Measurements from ENCODE around the gene OSER1. TPM values are rescaled to one million over a fixed set of nuclear protein-coding genes. Genes with fewer than 3 reads are reported as not detected.
A peak's percentile ranks its signal among the peaks of the same experiment; 100 is the strongest.
"Not testable (repeated sequence)": the region's sequence is repeated elsewhere in the genome, so short reads cannot be mapped to it uniquely, and the experiment has no call there.

The OSER1 gene
- total RNA-seq, 4 donors from 2014 or later: 16.1 to 62.2 (median 25.0) TPM

DNA sequence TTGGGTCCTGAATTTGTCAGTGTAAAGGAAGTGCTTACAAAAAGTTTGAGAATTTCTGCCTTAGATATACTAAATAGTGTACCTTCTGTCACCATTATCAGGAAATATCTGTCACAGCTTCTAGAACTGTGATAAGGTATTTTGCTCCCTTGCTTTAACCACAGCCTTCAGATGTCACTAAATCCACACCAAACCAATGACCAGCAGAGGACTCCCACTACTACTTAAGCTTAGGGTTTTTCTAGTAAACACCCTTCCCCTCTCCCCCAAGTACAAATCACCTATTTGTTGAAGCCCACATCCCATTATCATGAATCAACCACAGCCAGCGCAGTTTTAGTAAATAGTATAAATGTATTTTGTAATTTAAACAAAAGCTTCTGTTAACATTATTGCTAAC, 15.0 kb downstream of the OSER1 start:
- Histone ChIP-seq H3K4me1 (no peaks in the 10 kb centered on the region), H3K27me3 (no peaks in the 10 kb centered on the region), H3K36me3 (peaks cover 15 to 52% (median 18%) of the 10 kb centered on the region in 3 donors), H3K4me3 (no peak overlapping the region), H3K27ac (no peak overlapping the region), H3K9me3 (no peaks in the 10 kb centered on the region)
- TF ChIP-seq, protein P1, sequence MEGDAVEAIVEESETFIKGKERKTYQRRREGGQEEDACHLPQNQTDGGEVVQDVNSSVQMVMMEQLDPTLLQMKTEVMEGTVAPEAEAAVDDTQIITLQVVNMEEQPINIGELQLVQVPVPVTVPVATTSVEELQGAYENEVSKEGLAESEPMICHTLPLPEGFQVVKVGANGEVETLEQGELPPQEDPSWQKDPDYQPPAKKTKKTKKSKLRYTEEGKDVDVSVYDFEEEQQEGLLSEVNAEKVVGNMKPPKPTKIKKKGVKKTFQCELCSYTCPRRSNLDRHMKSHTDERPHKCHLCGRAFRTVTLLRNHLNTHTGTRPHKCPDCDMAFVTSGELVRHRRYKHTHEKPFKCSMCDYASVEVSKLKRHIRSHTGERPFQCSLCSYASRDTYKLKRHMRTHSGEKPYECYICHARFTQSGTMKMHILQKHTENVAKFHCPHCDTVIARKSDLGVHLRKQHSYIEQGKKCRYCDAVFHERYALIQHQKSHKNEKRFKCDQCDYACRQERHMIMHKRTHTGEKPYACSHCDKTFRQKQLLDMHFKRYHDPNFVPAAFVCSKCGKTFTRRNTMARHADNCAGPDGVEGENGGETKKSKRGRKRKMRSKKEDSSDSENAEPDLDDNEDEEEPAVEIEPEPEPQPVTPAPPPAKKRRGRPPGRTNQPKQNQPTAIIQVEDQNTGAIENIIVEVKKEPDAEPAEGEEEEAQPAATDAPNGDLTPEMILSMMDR (IDR thresholded peaks at IDR 0.05): no peak
- no peak for TF ChIP-seq POLR2A (IDR thresholded peaks at IDR 0.05)
- 84 to 92% methylated on average over 1 of the region's 1 CpG for WGBS, 2 donors
- no peak for DNase-seq
- intact Hi-C loops (cut with DNase I): no loop called here

DNA sequence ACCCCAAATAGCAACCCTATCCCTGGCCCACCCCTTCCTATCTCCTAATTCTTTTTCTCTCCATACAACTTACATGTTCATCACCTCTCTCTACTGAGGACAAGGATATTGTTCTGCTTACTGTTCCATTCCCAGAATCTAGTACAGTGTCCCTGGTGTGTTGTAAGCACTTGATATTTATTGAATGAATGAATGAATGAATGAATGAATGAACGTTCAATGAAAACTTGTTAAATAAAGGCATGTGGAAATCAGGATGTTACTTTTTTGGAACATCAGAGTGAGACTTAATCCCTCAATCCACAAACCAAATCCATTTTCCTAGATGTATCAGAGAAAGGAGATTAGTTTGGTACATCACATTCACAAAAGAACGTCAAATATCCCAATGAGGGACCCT, 16.8 kb downstream of the OSER1 start:
- no peaks in the 10 kb centered on the region for H3K27me3 ChIP-seq
- H3K9me3 ChIP-seq: no peaks in the 10 kb centered on the region
- no peak for DNase-seq
- peaks cover 12 to 34% (median 15%) of the 10 kb centered on the region in 3 donors for H3K36me3 ChIP-seq
- TF ChIP-seq, protein P1 (IDR thresholded peaks at IDR 0.05): no peak
- TF ChIP-seq POLR2A (IDR thresholded peaks at IDR 0.05): no peak
- WGBS, 2 donors: 48 to 73% methylated on average over 2 of the region's 2 CpGs
- peaks cover 0 to 9% (median 0%) of the 10 kb centered on the region in 3 donors for H3K4me1 ChIP-seq
- intact Hi-C loops (cut with DNase I): loop anchor here (5.0 kb wide), 1 partner anchor 76 kb away; no protein-coding TSS in a partner anchor
- H3K4me3 ChIP-seq: no peak overlapping the region
- H3K27ac ChIP-seq: no peak overlapping the region

DNA sequence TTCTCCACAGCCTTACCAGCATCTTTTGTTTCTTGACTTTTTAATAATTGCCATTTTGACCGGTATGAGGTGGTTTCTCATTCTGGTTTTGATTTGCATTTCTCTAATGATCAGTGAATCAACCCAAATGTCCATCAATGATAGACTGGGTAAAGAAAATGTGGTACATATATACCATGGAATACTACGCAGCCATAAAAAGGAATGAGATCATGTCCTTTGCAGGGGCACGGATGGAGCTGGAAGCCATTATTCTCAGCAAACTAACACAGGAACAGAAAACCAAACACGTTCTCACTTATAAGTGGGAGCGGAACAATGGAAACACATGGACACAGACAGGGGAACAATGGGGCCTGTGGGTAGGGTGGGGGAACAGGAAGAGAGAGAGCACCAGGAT, 18.9 kb downstream of the OSER1 start:
- Histone ChIP-seq H3K4me1 (peaks cover 12 to 31% (median 14%) of the 10 kb centered on the region in 3 donors), H3K27me3 (peaks cover 0 to 14% (median 0%) of the 10 kb centered on the region in 4 donors), H3K36me3 (peaks cover 2 to 12% (median 4%) of the 10 kb centered on the region in 3 donors)
- DNase-seq, H3K27ac ChIP-seq, H3K4me3 ChIP-seq, H3K9me3 ChIP-seq: not testable (repeated sequence)
- intact Hi-C loops (cut with DNase I): loop anchor here (5.0 kb wide), 1 partner anchor 74 kb away; no protein-coding TSS in a partner anchor
- 86% methylated on average over 5 of the region's 5 CpGs for WGBS, 2 donors

DNA sequence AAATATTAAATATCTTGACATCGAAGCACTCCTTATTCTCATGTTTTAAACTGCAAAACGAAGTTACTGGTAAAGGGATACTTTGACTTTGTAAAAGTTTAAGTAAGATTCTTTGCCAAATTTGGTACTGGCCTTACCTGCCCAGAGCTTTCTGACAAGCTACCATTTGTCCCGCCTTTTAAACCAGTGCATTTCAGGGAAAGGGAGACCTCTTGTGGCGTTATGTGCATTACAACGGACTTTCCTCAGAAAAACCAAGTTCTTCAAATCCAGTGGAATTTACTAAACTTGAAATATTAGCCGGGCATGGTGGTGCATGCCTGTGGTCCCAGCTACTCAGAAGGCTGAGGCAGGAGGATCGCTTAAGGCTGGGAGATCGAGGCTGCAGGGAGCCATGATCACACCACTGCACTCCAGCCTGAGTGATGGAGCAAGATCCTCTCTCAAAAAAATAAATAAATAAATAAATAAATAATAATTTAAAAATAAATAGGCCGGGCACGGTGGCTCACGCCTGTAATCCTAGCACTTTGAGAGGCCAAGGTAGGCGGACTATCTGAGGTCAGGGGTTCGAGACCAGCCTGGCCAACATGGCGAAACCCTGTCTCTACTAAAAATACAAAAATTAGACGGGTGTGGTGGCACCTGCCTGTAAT, 20.2 kb downstream of the OSER1 start:
- intact Hi-C loops (cut with DNase I): loop anchor here (5.0 kb wide), 1 partner anchor 73 kb away; no protein-coding TSS in a partner anchor
- not testable (repeated sequence) for H3K4me3 ChIP-seq, H3K27ac ChIP-seq, H3K9me3 ChIP-seq, DNase-seq, H3K36me3 ChIP-seq
- 20 to 24% methylated on average over 15 of the region's 15 CpGs for WGBS, 2 donors
- TF ChIP-seq, protein P1 (IDR thresholded peaks at IDR 0.05): peak; percentile 63 to 85 (median 78)
- peaks cover 0 to 22% (median 0%) of the 10 kb centered on the region in 4 donors for H3K27me3 ChIP-seq
- peaks cover 13 to 36% (median 14%) of the 10 kb centered on the region in 3 donors for H3K4me1 ChIP-seq

DNA sequence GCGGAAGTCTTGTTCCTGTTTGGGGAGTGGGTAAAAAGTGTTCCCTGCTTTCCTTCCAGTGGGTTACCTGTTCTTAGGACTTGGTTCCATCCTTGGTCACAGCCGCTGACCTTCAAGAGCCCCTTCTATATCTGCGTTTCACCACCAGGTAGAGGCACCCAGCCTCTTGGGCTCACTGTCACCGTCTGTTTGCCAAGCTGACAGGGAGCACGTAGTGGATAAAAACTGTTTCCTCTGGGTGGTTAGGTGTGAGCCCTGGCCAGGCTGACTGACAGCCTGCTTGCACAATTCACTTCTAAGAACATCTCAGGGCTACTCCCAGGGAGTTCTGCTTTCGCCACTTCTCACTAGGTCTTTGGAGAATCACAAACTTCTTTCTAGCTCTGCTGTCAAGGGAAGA, 21.8 kb downstream of the OSER1 start:
- no peaks in the 10 kb centered on the region for H3K36me3 ChIP-seq
- 55 to 58% methylated on average over 6 of the region's 6 CpGs for WGBS, 2 donors
- intact Hi-C loops (cut with DNase I): no loop called here
- peaks cover 0 to 25% (median 0%) of the 10 kb centered on the region in 4 donors for H3K27me3 ChIP-seq
- H3K4me3 ChIP-seq: no peak overlapping the region
- H3K27ac ChIP-seq: peak overlapping the region; percentile 54 to 87 (median 81)
- no peaks in the 10 kb centered on the region for H3K9me3 ChIP-seq
- no peak for DNase-seq
- peaks cover 13 to 36% (median 14%) of the 10 kb centered on the region in 3 donors for H3K4me1 ChIP-seq
- TF ChIP-seq, protein P1 (IDR thresholded peaks at IDR 0.05): no peak
- no peak for TF ChIP-seq POLR2A (IDR thresholded peaks at IDR 0.05)
